GM21528 (cell line): Measurements from ENCODE around the gene RBM33.
"Not testable (repeated sequence)": the region's sequence is repeated elsewhere in the genome, so short reads cannot be mapped to it uniquely, and the experiment has no call there.

Source experiments
- ATAC-seq: cut with Tn5 transposase; IDR thresholded peaks from one replicate; pipeline ENCODE4 v1.9.1; 2021; ENCODE audit warnings: mild to moderate bottlenecking, moderate library complexity; ENCODE audit not compliant: unreplicated experiment, low FRiP score

RBM33 gene

DNA sequence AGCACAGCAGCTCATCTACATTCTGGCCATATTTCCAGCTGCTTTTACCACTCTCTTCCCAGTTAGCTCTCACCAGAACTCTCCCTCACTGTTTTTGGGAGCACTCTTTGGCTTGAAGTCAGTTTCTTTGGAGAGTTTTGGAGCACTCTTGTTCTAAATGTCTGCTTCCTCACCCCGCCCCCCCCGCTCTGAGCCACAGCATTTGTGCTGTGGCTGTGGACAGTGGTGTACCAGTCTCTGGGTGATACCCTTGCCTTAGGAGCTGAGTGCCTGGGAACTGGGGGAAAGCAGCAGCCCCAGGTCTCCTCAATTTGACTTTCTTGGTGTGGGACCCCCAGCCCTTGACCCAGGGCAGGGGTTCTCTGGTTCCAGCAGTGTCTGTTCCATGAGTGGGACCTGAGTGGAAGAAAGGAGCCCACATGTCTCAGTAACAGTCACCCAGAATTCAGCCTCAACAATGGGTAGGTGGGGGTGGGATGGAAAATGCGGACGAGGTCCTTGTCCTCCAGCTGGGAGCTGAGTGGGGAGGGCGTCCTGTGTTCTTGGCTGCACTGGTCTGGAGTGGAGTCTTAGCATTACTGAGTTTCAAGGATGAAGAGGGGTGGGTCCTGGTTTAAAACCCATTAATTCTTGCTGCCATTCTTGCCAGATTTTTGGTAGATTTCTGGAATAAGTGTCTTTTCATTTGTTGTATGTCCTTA, 18.0 kb downstream of the RBM33 start:
- ATAC-seq, result no peak

- no peak for ATAC-seq
Measured at GRCh38 chr7:155663937-155664336, 19.5 kb downstream of the RBM33 start.

GRCh38 chr7:155665079-155665956, 20.9 kb downstream of the RBM33 start:
- ATAC-seq, result no peak

DNA sequence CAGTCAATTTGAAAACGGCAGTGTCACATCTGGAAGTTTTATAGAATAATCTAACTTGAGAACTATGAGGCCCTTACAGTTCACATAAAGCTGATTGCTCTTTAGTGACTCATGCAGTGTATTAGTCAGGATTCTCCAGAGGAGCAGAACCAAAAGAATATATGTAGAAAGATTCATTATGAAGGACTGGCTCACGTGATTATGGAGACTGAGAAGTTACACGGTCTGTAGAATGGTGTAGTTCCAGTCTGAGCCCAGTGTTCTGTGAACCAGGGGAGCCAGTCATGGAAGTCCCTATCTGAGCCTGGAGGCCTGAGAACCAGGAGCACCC, 21.5 kb downstream of the RBM33 start:
- no peak for ATAC-seq

DNA sequence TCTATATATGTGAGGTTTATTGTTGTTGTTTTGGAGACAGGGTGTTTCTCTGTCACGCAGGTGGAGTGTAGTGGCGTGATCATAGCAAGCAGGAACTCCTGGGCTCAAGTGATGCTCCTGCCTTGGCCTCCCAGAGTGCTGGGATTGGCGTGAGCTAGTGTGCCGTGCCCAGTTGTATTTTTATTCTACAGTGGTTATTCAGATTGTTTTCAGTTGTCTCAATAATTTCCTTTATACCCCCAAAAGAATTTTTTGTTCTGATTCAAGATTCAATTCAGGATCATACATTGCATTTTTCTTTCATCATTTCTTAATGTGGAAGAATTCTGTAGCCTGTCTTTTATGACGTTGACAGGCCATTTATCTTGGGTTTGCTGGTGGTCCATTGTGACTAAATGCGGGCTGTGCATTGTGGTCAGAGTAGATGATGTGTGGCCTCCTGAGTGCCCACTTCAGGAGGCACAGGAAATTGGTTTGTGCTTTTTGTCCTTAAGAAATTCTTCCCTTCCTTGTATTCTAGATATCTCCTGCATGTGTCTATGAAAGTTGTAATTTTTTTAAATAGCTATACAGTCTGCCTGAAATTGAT, 22.9 kb downstream of the RBM33 start:
- no peak for ATAC-seq

DNA sequence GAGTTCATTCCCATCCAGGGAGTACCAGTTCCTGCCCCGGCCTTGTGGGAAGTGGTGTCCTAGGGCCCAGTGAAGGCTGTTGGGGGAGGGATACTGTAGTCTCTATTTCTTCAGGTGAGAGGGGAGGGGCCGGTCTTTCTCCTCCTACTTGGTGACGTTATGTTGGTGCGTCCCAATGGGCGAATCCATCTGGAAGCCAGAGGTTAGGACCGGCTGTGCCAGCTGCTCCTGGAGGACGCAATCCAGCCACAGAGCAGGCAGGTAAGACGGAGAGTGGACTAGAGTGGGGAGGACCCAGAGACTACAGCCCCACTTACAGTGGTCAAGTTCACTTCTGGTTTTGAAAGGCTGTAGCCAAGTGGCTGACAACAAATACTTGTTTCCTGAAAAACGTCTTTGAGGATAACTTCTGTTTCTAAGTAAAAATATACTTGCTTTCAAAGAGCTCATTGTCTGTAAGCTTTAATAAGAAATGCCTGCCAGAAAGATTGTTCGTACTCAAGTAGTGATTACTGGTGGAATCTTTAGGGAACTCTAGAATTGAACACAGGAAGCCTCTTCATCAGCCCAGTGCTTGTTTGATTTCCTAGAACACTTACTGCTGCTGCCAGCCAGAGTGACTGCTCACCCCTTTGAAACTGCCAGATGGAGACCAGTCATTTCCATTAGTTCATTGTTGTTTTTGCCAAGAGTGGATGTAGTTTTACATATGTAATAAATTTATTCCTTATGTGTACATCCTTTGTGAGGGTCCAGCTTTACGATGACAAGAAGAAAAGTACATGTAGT, 25.4 kb downstream of the RBM33 start:
- ATAC-seq, result no peak

- ATAC-seq, result no peak
Measured at GRCh38 chr7:155670521-155670920, 26.1 kb downstream of the RBM33 start.

DNA sequence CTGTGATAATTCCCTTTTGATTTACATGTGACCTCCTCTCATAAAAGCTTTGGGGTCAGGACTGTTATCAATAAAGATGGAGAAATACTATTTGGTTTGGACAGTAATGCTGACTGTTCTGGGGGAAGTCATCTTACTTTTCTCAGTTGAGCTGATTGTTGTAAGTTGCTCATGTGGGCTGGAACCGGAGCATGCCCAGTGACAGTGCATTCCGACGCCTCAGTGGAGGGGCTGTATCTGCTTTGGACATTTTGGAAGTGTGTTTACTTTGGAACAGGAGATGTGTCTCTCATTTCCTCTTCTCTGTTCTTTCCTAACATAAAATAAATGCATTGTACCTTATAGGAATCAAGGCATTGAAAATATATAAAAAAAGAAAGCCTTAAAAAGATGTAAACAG, 30.1 kb downstream of the RBM33 start:
- no peak for ATAC-seq

- ATAC-seq, result peak; percentile 70
Measured at GRCh38 chr7:155676052-155676451, 31.6 kb downstream of the RBM33 start.

- no peak for ATAC-seq
Measured at GRCh38 chr7:155677688-155678087, 33.2 kb downstream of the RBM33 start.

- no peak for ATAC-seq
Measured at GRCh38 chr7:155680124-155680523, 35.7 kb downstream of the RBM33 start.

GRCh38 chr7:155680864-155681263, 36.4 kb downstream of the RBM33 start:
- no peak for ATAC-seq

GRCh38 chr7:155681663-155682062, 37.2 kb downstream of the RBM33 start:
- ATAC-seq, result no peak

DNA sequence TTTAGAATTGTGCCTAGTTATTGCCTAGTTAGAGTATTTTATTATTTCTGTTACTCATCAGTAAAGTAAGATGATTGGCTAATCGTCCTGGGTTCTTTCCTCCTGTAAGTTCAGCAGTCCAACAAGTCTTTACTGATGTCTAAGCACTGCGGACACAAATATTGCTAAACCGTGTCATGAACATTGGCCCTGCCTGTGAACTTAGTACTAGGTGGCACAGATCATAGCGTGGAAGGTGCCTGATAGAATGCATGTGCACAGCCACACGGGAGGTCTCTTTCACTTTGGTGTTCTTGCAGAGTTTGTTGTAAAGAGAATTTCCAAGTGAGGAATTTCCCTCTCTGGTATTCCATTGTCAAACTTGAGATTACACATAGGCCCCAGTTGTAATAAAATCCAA, 38.0 kb downstream of the RBM33 start:
- no peak for ATAC-seq

- no peak for ATAC-seq
Measured at GRCh38 chr7:155683098-155683497, 38.6 kb downstream of the RBM33 start.

DNA sequence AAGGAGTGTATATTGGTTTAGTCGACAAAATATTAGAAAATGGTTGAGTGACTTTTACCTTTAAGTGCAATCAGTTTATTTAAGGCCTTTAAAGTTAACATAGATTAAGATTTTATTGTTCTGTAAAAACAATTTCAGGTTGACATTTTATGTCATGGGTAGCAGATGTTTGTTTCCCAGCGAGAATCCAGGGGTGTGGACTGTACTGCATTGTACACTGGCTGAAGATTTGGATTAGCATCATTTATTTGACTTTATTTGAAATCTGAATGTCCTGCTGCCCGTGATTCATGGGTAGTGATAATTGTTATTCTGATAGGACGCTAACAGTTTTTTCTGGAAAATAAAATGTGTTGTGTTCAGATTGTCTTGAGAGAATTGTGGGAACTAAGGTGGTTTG, 39.3 kb downstream of the RBM33 start:
- ATAC-seq, result no peak

GRCh38 chr7:155684543-155684942, 40.1 kb downstream of the RBM33 start:
- ATAC-seq, result no peak

GRCh38 chr7:155685070-155685790, 40.8 kb downstream of the RBM33 start:
- ATAC-seq, result peak; percentile 85

DNA sequence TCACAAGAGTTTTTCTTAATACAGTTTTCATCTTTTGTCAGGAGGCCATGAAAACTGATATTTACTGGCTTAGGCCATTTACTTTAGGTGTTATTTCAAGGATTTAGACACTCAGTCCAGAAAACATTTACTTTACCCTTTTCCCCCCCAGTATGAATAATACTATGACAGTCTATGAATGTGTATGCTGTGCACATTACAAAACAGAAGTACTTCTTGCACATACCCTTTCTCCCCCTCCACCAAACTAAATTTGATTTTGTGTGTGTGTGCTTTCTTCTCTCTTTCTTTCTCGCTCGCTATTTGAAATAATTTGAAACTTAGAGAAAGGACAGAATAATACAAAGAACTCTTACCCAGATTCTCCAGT, 41.3 kb downstream of the RBM33 start:
- peak; percentile 22 for ATAC-seq

DNA sequence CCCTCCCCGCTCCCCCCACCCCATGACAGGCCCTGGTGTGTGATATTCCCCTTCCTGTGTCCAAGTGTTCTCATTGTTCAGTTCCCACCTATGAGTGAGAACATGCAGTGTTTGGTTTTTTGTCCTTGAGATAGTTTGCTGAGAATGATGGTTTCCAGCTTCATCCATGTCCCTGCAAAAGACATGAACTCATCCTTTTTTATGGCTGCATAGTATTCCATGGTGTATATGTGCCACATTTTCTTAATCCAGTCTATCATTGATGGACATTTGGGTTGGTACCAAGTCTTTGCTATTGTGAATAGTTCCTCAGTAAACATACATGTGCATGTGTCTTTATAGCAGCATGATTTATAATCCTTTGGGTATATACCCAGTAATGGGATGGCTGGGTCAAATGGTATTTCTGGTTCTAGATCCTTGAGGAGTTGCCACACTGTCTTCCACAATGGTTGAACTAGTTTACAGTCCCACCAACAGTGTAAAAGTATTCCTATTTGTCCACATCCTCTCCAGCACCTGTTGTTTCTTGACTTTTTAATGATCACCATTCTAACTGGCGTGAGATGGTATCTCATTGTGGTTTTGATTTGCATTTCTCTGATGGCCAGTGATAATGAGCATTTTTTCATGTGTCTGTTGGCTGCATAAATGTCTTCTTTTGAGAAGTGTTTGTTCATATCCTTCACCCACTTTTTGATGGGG, 42.3 kb downstream of the RBM33 start:
- ATAC-seq, result not testable (repeated sequence)
